Breast epithelium (tissue), 3 donors: ENCODE measurements around the gene SERPINE3.

Experiments used
- POLR2A ChIP-seq: fragments of 450-650 bp; IDR thresholded peaks from one replicate; pipeline ENCODE4 v1.6.1; 2016; ENCODE audit warnings: antibody characterized with exemption, mild to moderate bottlenecking, moderate library complexity
- POLR2AphosphoS5 ChIP-seq, 3 donors: sonication (generic); formaldehyde crosslinking; IDR thresholded peaks; one replicate each; pipeline ENCODE4 v1.6.1; 2017; ENCODE audit warnings: antibody characterized with exemption in 3 of 3
- TF ChIP-seq, protein P1 (sequence below), 3 donors: fragments of 450-650 bp; IDR thresholded peaks; one replicate each; pipeline ENCODE4 v1.5.1; 2016 to 2017; ENCODE audit warnings: antibody characterized with exemption in 3 of 3, mild to moderate bottlenecking in 3 of 3, moderate library complexity in 3 of 3

DNA sequence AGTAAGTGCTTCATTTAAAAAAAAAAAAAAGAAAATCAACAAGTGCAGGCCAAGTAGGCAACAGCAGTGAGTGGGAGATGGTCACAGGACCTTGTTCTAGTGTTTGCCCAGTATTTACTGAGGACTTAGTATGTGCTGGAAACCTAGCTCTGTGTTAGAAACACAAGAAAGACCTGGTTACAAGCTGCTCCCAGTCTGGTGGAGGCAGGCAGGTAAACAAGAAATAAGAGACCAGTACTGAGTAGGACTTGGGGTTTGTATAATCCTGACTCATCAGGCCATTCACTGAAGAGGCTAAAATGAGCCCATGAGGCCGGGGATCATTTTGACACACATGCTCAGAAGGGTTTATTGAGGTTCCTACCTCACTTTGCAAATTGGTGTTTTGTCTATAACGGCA lies 21.5 kb upstream of the SERPINE3 start:
- TF ChIP-seq, protein P1, sequence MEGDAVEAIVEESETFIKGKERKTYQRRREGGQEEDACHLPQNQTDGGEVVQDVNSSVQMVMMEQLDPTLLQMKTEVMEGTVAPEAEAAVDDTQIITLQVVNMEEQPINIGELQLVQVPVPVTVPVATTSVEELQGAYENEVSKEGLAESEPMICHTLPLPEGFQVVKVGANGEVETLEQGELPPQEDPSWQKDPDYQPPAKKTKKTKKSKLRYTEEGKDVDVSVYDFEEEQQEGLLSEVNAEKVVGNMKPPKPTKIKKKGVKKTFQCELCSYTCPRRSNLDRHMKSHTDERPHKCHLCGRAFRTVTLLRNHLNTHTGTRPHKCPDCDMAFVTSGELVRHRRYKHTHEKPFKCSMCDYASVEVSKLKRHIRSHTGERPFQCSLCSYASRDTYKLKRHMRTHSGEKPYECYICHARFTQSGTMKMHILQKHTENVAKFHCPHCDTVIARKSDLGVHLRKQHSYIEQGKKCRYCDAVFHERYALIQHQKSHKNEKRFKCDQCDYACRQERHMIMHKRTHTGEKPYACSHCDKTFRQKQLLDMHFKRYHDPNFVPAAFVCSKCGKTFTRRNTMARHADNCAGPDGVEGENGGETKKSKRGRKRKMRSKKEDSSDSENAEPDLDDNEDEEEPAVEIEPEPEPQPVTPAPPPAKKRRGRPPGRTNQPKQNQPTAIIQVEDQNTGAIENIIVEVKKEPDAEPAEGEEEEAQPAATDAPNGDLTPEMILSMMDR (IDR thresholded peaks at IDR 0.05): no peak
- TF ChIP-seq POLR2A (no peak), POLR2AphosphoS5 (IDR thresholded peaks at IDR 0.05) (no peak)
